Urothelium cell line (cell line): ENCODE measurements around the gene SPDYE1.
A peak's percentile ranks its signal among the peaks of the same experiment; 100 is the strongest.
"Not testable (repeated sequence)": the region's sequence is repeated elsewhere in the genome, so short reads cannot be mapped to it uniquely, and the experiment has no call there.

Experiments
- DNase-seq: peaks from one replicate; pipeline ENCODE4 v3.0.0; 2011; ENCODE audit warnings: low spot score, mixed read lengths
- FAIRE-seq: peaks from 2 replicates; lab custom pipeline; 2011; peaks lifted over from hg19 to GRCh38; lab: Jason Lieb, UNC

The SPDYE1 gene, protein sequence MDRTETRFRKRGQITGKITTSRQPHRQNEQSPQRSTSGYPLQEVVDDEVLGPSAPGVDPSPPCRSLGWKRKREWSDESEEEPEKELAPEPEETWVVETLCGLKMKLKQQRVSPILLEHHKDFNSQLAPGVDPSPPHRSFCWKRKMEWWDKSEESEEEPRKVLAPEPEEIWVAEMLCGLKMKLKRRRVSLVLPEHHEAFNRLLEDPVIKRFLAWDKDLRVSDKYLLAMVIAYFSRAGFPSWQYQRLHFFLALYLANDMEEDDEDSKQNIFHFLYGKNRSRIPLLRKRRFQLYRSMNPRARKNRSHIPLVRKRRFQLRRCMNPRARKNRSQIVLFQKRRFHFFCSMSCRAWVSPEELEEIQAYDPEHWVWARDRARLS

DNA sequence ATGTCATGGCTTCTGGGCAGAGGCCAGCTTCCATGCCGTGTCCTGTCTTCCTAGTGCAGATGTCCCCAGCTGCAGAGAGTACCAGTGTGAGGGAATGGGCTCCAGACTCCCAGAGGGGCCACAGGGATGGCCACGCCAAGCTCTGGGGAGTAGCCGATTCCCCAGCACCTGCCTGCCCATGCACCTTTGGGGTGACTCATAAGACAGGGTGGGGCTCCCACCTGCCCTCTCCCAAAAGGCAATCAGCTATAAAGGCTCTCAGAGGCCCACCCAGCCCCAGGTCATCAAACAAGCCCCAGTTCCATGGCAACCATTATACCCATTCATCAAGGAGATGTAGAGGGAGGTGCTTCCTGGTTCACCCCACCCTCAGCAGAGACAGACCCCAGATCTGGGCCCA is at the start of gene SPDYE1:
SPDYE1 (plus strand) TSS at position 366 of the 400 bp plus-strand sequence. CDS start 2,053 bp downstream, outside the sequence.
- DNase-seq, FAIRE-seq: not testable (repeated sequence)

DNA sequence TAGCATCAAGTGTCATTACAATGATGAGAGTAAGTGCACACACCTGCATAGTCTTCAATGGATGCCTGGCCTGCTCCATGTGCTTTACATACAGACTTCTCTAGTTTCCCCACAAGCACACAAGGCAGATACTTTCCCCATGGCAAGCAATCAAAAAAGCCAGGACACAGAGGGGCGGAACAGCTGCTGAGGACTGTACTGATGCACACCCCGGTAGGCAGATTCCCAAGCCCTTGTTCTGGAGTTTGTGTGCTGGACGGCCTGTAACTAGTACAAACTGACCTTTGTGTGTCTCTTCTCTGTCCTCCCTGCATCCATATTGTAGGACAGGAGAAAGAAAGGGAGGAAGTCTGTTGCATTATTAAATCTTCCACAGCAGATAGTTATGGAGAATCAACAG is 45.7 kb upstream of the SPDYE1 start:
- DNase-seq (no peak), FAIRE-seq (no peak)

DNA sequence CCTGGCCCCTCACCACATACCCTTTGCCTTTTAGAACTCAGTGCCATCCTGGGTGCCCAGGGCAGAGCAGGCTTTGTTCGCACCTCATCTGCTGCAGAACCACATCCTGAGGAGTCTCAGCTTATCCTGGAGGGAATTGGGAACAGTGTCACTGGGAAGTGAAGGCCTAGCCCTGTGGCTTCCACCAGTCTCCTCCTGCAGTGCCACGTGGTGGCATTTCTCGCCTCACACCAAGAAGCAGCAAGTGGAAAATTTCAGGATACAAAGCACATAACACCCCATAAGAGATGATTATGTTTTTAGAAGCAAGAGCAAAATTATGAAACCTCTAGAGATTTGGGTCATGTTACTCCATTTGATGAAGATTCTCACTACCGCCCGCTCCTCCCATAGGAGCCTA is 44.6 kb upstream of the SPDYE1 start:
- FAIRE-seq, result no peak
- no peak for DNase-seq

DNA sequence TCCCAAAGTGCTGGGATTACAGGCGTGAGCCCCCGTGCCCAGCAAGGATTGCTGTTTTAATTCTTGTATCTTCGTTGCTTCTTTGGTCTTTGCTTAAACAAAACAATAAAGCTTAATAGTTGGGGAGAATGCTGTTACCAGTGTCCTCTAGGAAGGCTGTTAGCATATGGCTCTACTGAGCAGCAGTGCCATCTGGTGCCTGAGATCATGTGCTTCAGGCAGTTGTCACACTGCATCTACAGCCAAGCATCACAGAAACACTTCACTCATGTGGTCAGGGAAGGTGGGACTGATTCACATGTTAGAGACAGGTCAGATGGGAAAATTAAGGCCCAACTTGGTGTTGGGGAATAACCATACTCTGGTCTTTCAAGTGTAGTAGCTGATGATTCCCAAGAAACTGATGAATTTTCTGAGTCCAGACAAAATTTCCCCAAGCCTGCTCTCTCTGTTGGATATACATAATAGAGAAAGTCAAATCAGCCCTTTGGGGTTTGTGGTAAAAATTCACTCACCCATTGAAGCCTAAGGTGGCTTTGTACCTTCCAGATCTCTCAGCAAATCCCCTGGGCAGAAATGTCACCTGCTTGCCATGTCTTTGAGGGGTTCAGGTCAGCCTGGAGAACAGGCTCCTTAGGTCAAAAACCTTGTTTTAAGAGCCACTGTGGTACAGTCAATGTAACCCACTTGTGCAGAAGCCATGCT is 43.0 kb upstream of the SPDYE1 start:
- DNase-seq (peak; percentile 47), FAIRE-seq (peak; percentile 35)

DNA sequence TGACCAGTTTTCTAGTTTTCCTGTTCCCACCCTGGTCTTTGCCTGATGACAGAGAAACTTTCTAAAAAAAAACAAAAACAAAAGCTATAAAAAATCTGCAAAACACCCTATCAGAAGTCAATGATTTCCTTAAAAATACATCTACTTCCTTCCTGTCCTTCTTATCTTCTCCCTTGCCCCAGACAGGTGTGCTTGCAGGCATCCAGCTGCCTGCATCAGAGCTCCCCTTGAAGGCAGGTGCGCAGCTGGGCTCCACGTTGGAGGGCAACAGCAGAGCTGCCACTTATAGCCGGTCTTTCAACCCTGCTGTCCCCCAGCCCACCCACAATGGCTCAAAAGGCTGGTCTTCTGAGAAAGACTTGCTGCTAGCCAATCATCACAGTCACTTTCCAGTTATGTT is 41.7 kb upstream of the SPDYE1 start:
- no peak for DNase-seq
- FAIRE-seq, result no peak

DNA sequence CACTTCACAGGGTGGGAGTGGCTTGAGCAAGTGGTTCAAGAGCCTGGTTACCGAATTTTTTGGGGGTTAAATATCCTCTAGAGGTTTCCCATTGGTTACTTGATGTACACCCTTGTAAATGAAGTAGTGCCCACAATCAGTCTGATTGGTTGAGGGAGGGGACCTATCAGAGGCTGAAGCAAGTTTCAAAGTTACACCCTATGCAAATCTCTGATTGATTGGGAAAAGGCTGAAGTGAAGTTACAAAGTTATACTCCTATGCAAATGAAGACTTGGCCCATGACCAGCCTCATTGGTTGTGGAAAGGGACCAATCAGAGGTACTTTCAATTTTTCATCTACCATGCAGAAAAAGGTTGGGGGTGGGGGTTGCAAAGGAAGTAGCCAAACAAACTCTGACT is 36.8 kb upstream of the SPDYE1 start:
- FAIRE-seq (no peak), DNase-seq (no peak)

DNA sequence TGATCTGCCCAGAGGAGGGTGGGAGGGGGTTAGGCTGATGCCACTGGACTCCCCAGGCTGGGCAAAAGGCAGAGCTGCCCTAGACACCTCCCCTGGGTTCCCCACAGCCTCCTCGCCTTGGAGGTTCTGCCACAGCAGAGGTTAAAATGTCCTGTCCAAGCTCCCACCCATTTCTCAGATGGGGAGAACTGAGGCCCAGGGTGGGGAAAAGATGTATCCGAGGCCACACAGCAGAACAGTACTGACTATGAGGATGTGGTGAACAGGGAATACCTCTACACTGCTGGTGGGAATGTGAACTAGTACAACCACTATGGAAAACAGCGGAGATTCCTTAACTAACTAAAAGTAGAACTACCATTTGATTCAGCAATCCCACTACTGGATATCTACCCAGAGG is 31.3 kb upstream of the SPDYE1 start:
- FAIRE-seq, DNase-seq: not testable (repeated sequence)

DNA sequence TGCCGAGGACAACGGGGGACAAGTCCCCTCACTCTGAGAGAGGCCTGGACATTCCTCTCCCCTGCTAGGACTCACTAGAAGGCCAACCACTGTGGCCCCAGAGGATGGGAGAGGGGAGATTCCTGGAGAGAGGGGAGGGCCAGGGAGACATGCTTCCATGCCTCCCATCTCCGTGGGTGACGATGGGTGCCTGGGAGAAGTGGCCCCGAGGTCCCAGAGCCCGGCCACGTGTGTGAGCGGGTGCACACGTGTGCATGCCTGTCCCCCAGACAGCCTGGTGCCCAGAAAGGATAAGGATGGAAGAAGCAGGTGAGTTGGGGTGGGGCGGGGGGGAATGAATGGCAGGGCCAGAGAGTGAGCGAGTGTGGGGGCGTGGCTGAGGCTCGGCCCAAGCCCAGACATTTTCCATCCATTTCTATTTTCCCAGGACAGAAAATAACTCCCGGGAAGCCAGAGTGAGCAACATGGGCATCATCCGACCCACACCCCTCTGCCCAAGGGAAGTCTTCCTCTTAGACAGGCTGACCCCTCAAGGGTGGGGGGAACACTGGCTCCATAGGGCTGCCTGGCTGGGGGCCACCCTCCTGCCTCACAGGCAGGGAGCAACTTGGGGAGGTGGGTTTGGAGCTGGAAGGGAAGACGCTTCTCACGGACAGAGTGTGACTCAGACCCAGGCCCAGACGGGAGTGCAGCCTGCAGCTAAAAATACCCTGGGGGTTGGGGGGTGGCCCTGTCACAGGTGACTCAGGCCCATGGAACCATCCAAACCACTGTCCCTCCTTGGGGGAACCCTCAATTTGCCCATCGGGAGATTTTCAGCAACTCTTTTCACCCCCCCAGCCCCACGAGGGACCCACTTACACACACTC is 29.3 kb upstream of the SPDYE1 start:
- not testable (repeated sequence) for DNase-seq, FAIRE-seq

DNA sequence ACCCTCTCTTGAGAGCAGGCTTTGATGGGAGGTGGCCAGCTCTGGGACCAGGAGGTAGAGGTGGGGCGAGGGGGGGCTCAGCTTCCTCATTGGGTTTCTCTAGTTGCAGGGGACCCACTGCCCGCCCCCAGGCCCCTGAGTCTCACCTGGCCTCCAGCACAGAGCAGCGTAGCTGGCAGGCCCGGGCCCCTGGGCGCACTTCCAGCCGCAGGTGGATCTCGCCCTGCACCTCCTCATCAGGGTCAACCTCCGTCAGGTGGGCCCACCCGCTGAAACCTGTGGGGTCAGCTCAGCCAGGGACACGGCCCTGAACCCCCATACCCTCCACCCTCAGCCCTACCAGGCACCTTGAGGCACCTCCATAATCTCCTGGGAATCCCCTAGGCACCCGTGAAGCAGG is 28.1 kb upstream of the SPDYE1 start:
- not testable (repeated sequence) for DNase-seq, FAIRE-seq

DNA sequence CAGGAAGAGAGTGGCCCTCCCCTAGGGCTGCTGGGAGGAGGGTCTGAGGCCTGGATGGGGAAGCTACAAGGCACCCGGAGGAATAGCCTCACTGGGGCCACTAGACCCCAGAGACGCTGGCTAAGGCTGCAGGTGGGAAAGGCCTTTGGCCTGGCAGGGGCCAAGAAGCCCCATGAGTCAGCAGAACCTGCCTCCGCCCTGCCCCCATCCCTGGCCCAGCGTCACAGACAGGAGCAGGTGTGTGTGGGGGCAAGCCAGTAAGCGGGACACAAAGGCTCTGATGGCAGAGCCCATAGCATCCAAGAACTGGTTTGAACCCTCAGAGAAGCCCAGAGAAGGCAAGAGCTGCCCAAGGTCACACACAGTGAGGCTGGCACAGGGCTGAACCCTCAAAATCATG is 27.0 kb upstream of the SPDYE1 start:
- not testable (repeated sequence) for DNase-seq, FAIRE-seq

DNA sequence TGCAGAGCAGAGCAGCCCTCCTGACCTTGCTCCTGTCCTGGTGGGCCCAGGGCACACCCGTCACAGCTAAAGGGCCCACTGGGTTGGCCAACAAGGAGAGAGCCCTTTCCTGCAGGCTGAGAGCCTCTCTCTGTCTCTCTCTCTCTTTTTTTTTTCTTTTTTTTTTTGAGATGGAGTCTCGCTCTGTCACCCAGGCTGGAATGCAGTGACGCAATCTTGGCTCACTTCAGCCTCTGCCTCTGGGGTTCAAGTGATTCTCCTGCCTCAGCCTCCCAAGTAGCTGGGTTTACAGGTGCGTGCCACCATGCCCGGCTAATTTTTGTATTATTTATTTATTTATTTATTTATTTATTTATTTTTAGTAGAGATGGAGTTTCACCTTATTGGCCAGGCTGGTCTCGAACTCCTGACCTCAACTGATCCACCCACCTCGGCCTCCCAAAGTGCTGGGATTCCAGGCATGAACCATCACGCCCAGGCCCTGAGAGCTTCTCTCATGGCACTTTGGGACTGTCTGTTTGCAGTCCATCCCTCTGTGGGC is 23.6 kb upstream of the SPDYE1 start:
- DNase-seq, FAIRE-seq: not testable (repeated sequence)

DNA sequence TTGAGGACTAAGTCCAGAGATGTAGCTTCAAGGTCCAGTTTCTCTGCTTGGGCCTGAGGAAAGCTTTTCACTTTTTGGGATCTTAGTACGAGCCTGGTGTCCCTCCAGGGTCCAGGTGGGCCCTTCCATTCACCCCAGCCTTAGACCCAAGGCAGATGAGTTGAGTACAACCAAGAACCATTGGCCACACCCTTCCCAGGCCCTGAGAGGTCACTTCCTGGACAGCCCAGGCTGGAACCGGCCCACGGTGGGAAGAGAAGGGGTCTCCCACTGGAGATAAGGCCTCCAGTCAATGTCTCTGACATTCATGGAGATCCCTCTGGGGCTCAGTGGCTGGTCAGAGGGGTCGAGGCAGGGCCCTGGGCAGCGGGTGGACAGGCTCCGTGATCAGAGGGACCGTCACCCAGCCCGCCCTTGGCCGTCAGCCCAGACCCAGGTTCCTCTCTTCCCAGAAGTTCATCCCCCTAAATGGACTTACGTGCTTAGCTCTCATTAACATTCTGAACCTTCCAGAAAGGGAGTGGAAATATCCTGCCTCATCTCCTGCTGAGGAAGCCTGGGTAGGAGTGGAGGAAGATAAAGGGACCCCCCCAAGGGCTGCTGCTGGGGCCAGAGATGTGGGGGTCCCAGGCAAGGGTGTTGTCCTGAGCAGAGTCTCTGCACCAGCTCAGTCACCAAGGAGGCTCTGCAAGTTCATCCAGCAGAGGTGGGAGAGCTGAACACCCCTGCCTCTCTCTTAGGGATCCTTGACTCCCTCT is 22.8 kb upstream of the SPDYE1 start:
- not testable (repeated sequence) for DNase-seq, FAIRE-seq

DNA sequence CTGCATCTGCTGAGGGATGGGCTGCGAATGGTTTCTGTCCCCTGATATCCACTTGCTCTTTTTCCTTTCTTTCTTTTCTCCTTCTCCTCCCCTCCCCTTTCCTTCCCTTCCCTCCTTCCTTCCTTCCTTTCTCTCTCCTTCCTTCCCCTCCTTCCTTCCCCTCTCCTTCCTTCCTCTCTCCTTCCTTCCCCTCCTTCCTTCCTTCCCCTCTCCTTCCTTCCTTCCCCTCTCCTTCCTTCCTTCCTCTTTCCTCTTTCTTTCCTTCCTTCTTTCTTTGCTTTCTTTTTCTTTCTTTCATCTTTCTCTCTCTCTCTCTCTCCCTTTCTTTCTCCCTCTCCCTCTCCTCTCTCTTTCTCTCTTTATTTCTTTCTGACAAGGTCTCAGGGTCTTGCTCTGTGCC is 20.2 kb upstream of the SPDYE1 start:
- no peak for FAIRE-seq
- DNase-seq, result no peak

DNA sequence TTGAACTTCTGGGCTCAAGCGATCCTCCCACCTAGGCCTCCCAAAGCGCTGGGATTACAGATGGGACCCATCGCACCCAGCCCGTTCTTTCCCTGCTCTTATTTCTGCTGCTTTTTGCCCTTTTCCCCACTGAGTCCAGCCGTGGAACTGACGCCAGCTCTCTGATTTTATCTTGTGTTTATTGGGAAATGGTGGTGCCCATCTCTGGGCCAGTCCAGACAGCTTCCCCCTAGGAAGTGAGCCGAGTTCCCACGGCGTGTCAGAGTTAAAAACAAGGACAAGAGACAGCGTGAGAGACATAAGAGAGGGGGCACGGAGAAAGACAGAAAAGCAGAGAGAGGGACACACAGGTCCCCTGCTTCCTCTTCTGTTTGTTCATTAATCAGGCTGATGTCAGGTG is 19.6 kb upstream of the SPDYE1 start:
- not testable (repeated sequence) for FAIRE-seq, DNase-seq

DNA sequence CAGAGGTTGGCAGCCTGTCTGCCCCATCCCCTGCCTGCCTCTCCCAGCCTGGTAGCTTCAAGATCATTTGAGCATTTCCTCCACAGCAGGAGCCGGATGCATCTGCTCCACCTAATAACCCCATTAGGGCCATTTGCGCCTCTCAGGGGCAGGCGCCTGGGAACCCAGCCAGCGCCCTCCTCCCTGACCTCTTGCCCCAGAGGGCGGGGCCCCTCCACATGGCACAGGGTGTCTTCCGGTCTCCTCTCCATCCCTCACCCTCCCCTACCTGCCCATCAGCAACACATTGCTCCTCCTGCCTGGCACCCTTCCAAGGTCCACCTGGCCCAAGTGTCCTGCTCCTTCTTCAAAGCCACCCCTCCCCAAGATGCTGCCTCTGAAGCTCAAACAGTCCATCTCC is 14.8 kb upstream of the SPDYE1 start:
- DNase-seq, FAIRE-seq: not testable (repeated sequence)

DNA sequence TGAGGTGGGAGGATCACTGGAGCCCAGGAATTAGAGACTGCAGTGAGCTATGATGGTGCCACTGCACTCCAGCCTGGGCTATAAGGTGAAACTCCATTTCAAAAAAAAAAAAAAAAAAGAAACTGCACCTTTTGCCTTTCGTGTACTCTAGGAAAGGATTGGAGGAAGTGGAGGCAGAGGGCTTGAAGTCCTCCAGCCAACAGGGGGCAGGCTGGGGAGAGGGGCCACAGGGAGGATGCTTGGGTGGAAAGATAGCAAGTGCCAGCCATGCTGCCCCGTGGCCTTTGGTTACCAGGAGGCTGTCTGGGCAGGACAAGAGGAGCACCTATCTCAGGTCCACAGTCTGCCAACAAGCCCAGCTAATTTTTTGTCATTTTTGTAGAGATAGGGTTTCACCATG is 14.0 kb upstream of the SPDYE1 start:
- not testable (repeated sequence) for FAIRE-seq, DNase-seq

DNA sequence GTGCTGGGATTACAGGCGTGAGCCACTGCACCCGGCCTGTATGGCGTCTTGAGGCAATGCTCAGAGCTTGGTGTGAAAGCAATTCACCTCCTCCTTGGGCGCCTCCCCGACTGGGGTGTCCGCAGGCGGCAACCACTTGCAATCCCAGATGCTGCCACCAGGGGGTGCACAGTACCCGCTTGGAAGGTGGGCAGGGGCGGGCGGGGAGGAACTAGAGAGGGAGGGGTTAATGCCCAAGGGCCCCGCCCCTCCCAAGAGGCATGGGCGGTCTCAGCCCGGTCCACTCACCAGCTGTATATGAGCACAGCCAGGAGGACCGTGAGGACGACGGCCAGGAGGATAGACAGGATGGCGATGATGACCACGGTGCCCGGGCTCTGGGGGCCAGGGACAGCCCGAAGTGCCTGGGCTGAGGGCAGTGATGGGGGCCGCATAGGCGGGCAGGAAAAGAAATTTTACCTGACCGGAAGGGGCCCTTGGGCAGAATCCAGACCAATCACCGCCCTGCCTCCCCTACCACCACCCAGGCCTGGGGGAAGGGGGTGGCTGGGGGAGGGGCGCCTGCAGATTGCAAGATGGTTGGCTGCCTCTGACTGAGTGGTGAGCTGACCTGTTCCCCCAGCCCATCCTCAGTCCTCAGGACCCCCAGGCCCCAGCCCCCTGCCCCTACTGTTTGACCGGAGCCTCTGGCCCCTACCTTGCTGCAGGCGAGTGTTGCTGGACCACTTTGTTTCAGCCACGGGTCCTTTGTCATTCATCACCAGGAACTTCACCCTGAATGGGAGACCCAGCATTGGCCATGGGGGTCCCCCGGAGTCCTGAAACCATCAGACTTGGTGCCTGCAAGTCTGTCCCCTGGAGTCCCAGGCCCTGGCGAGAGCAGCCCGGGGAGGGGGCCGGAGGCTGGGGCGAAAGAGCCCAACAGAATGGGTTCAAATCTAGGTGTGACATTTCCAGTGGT is 11.5 kb upstream of the SPDYE1 start:
- not testable (repeated sequence) for DNase-seq, FAIRE-seq

DNA sequence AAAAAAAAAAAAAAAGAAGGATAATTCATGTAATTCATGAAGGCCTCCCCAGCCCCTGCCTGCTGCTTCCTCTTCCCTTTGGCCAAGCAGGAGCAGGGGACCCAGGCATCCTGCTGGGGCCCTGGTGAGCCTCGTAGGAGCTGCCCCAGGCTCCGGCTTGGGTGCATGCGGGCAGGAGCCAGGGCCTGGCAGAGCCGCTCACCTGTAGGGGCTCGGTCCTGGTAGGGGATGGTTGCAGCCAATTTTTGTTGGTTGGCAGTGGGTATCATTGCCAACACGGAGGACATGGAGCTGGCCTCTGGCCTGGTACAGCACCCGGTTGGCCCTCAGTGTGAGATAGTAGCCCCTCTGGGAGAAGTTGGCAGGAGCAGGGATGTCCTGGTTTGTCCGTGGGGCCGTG is 10.2 kb upstream of the SPDYE1 start:
- not testable (repeated sequence) for DNase-seq, FAIRE-seq
